Measurements from ENCODE around the gene PAXX. TPM values are rescaled to one million over a fixed set of nuclear protein-coding genes. Genes with fewer than 3 reads are reported as not detected.
A peak's percentile ranks its signal among the peaks of the same experiment; 100 is the strongest.

PAXX gene
- total and polyA plus RNA-seq, 2 experiments from 2014 or later: 102 to 130 TPM

GRCh38 chr9:136947955-136948510 is 44.2 kb upstream of the PAXX start:
- no peaks in the 10 kb centered on the region for H3K27me3 ChIP-seq
- H3K36me3 ChIP-seq: no peaks in the 10 kb centered on the region
- H3K27ac ChIP-seq: peak overlapping the region; percentile 20
- H3K9me3 ChIP-seq (ENCODE audit: low read depth): no peaks in the 10 kb centered on the region
- H3K4me1 ChIP-seq (ENCODE audit: low read depth): peaks cover 17% of the 10 kb centered on the region
- no peak overlapping the region for H3K4me3 ChIP-seq
- DNase-seq (ENCODE audit: low read depth in 1 of 2, low spot score in 1 of 2): peak; percentile 44 to 74
- peak; percentile 66 for TF ChIP-seq CTCF (IDR thresholded peaks at IDR 0.05; ENCODE audit: low read depth, low read length)

DNA sequence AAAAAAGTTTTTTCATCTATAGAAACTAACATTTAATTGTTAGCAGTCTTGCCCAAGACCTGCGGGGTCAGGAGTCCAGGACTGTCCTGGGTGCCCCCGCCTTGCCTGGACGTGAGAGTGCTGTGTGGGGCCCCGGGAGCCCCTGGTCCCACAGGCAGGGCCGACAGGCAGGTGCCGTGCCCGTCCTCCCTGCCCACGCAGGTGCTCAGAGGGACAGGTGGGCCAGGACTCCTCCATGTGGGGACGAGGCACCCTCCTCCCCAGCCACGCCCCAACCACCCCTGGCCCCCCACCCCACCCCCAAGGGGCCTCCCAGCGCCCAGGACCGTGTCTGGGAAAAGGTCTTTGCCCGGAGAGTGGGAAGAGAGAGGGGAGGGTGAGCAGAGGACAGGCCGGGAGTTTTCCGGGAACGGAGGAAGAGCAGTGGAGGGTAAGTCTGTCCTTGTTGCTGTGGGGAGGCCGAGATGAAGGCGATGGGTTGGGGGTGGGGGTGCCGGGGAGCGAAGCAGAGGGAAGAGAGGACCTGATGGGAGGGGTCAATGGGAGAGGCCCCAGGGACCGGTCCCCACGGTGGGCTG is 42.9 kb upstream of the PAXX start:
- Histone ChIP-seq H3K36me3 (no peaks in the 10 kb centered on the region), H3K4me1 (ENCODE audit: low read depth) (peaks cover 17% of the 10 kb centered on the region), H3K27ac (peak overlapping the region; percentile 96), H3K9me3 (ENCODE audit: low read depth) (no peaks in the 10 kb centered on the region), H3K4me3 (peak overlapping the region; percentile 47), H3K27me3 (no peaks in the 10 kb centered on the region)
- DNase-seq (ENCODE audit: low read depth in 1 of 2, low spot score in 1 of 2): no peak
- TF ChIP-seq CTCF (IDR thresholded peaks at IDR 0.05; ENCODE audit: low read depth, low read length): no peak

GRCh38 chr9:136949817-136950655 is 42.2 kb upstream of the PAXX start:
- peaks cover 17% of the 10 kb centered on the region for H3K4me1 ChIP-seq (ENCODE audit: low read depth)

DNA sequence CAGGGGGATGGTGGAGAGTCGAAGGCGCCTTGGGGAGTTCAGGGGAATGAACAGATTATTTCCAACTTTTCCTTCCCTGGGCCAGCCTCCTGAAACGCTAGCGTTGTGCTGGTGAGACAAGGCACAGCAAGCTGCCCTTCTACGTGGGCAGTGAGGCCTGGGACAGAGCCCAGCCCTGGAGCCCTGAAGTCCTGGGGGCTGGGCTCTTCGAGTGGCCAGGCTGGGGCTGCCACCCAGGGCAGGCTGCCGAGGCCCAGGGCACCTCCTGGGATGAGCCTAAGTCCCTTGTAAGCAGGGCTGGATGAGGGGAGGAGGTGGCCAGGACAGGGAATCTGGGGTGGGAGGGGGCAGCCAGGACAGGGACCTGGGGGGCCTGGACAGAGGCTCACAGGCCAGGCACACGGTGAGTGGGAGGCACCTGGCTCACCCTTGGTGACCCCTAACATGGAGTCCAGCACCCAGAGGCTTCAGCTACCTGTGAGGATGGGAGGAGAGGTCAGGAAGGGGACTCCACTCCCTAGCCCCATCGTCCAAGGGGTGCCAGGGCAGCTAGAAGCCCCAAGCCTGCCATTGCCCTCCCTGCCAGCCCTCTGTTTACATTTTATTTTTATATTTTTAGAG is 41.5 kb upstream of the PAXX start:
- DNase-seq (ENCODE audit: low read depth in 1 of 2, low spot score in 1 of 2): no peak
- Histone ChIP-seq H3K4me3 (peak overlapping the region; percentile 47), H3K27ac (peak overlapping the region; percentile 96), H3K36me3 (no peaks in the 10 kb centered on the region), H3K9me3 (ENCODE audit: low read depth) (no peaks in the 10 kb centered on the region), H3K4me1 (ENCODE audit: low read depth) (peaks cover 17% of the 10 kb centered on the region), H3K27me3 (no peaks in the 10 kb centered on the region)
- no peak for TF ChIP-seq CTCF (IDR thresholded peaks at IDR 0.05; ENCODE audit: low read depth, low read length)

More at GRCh38 chr9:136949817-136950655, 42.2 kb upstream of the PAXX start:
- no peak for TF ChIP-seq CTCF (IDR thresholded peaks at IDR 0.05; ENCODE audit: low read depth, low read length)
- no peaks in the 10 kb centered on the region for H3K9me3 ChIP-seq (ENCODE audit: low read depth)
- peak overlapping the region; percentile 47 for H3K4me3 ChIP-seq
- peak overlapping the region; percentile 96 for H3K27ac ChIP-seq
- H3K36me3 ChIP-seq: no peaks in the 10 kb centered on the region
- DNase-seq (ENCODE audit: low read depth in 1 of 2, low spot score in 1 of 2): peak; percentile 76 to 94
- no peaks in the 10 kb centered on the region for H3K27me3 ChIP-seq

DNA sequence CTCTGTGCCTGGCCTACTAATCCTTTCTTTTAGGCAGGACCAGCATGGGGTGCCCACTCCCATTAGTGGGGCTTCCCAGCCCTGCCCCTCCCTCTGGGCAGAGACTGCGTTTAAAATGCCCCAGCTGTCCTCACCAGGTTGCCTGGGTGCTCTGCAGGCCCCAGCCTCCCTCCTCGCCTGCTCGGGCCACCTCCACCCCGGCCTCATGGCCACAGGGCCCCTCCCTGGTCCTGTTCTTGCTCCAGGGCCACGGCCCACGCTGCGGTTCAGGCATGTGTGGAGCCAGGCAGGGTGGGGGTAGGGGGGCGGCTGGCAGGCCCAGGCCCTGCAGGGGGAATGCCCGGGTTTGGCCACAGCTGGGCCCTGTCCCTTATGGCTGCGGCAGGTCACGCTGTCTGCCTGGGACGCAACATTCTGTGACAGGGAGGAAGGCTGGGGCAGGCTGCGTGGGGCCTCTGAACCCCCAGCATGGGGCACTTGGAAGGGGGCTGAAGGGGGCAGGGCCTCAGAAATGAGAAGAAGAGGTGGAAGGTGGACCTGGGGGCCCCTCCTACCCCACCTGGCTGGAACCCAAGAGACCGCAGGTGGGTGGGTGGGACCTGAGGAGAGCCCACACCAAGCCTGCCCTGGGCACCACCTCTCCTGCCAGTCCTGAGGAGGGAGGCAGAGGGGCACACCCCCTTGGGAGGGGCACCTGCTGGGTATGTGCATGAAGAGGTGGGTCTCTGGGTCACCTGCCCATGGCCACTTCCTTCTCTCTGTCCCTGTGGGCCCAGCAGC is 40.5 kb upstream of the PAXX start, which contains the start of gene LCN12:
Gene LCN12 (plus strand): TSS at position 733 of the 780 bp plus-strand sequence. CDS start 55 bp downstream, outside the sequence.
- Histone ChIP-seq H3K36me3 (no peaks in the 10 kb centered on the region), H3K27ac (peak within 1 kb of the TSS; percentile 43), H3K4me1 (ENCODE audit: low read depth) (peaks cover 17% of the 10 kb centered on the region), H3K27me3 (no peaks in the 10 kb centered on the region), H3K9me3 (ENCODE audit: low read depth) (no peaks in the 10 kb centered on the region), H3K4me3 (no peak within 1 kb of the TSS)
- TF ChIP-seq CTCF (IDR thresholded peaks at IDR 0.05; ENCODE audit: low read depth, low read length): no peak
- no peak for DNase-seq (ENCODE audit: low read depth in 1 of 2, low spot score in 1 of 2)

Data from cardiac muscle cell (in vitro differentiated cells and primary cell).